ENCODE results near the gene TENT4B.

TENT4B gene

GRCh38 chr16:50252874-50253513, 99.9 kb downstream of the TENT4B start:
- DNase-seq (ENCODE audit: extremely low read depth in 1 of 2, low read depth in 1 of 2) = no peak

GRCh38 chr16:50253514-50253910, 100.4 kb downstream of the TENT4B start:
- DNase-seq (ENCODE audit: extremely low read depth in 1 of 2, low read depth in 1 of 2) = no peak

GRCh38 chr16:50254072-50254471, 101.0 kb downstream of the TENT4B start:
- no peak for DNase-seq (ENCODE audit: extremely low read depth in 1 of 2, low read depth in 1 of 2)

- DNase-seq (ENCODE audit: extremely low read depth in 1 of 2, low read depth in 1 of 2) = no peak
These were observed 102.4 kb downstream of the TENT4B start for GRCh38 chr16:50255538-50255937.

GRCh38 chr16:50256604-50257003, 103.5 kb downstream of the TENT4B start:
- no peak for DNase-seq (ENCODE audit: extremely low read depth in 1 of 2, low read depth in 1 of 2)

GRCh38 chr16:50257876-50258275, 104.8 kb downstream of the TENT4B start:
- no peak for DNase-seq (ENCODE audit: extremely low read depth in 1 of 2, low read depth in 1 of 2)

- DNase-seq (ENCODE audit: extremely low read depth in 1 of 2, low read depth in 1 of 2) = no peak
These were observed 106.5 kb downstream of the TENT4B start for GRCh38 chr16:50259334-50260205.

GRCh38 chr16:50260206-50261159, 107.4 kb downstream of the TENT4B start:
- no peak for DNase-seq (ENCODE audit: extremely low read depth in 1 of 2, low read depth in 1 of 2)

- no peak for DNase-seq (ENCODE audit: extremely low read depth in 1 of 2, low read depth in 1 of 2)
These were observed 108.1 kb downstream of the TENT4B start for GRCh38 chr16:50261160-50261706.

- no peak for DNase-seq (ENCODE audit: extremely low read depth in 1 of 2, low read depth in 1 of 2)
These were observed 108.7 kb downstream of the TENT4B start for GRCh38 chr16:50261707-50262235.

GRCh38 chr16:50263060-50263909, 110.2 kb downstream of the TENT4B start:
- DNase-seq (ENCODE audit: extremely low read depth in 1 of 2, low read depth in 1 of 2) = no peak

GRCh38 chr16:50263940-50264929, 111.1 kb downstream of the TENT4B start:
- DNase-seq (ENCODE audit: extremely low read depth in 1 of 2, low read depth in 1 of 2) = no peak

GRCh38 chr16:50265260-50265659, 112.2 kb downstream of the TENT4B start:
- no peak for DNase-seq (ENCODE audit: extremely low read depth in 1 of 2, low read depth in 1 of 2)

GRCh38 chr16:50265716-50266336, 112.7 kb downstream of the TENT4B start:
- DNase-seq (ENCODE audit: extremely low read depth in 1 of 2, low read depth in 1 of 2) = no peak

- DNase-seq (ENCODE audit: extremely low read depth in 1 of 2, low read depth in 1 of 2) = peak; percentile 72 to 73
These were observed 113.4 kb downstream of the TENT4B start, which contains the start of gene ADCY7 for GRCh38 chr16:50266337-50267091. ADCY7 (plus strand) TSS chr16:50266551; CDS start chr16:50288180, 21,629 bp downstream.

- no peak for DNase-seq (ENCODE audit: extremely low read depth in 1 of 2, low read depth in 1 of 2)
These were observed 114.1 kb downstream of the TENT4B start for GRCh38 chr16:50267151-50267631.

GRCh38 chr16:50267651-50268050, 114.5 kb downstream of the TENT4B start:
- DNase-seq (ENCODE audit: extremely low read depth in 1 of 2, low read depth in 1 of 2) = no peak
